ENCODE results near the gene STUB1. TPM values are rescaled to one million over a fixed set of nuclear protein-coding genes. Genes with fewer than 3 reads are reported as not detected.

The STUB1 gene
- polyA plus RNA-seq, 1 donor from 2014 or later: 137 TPM

GRCh38 chr16:676913-677312, 3.3 kb upstream of the STUB1 start:
- no peaks in the 10 kb centered on the region for H3K9me3 Mint-ChIP-seq

DNA sequence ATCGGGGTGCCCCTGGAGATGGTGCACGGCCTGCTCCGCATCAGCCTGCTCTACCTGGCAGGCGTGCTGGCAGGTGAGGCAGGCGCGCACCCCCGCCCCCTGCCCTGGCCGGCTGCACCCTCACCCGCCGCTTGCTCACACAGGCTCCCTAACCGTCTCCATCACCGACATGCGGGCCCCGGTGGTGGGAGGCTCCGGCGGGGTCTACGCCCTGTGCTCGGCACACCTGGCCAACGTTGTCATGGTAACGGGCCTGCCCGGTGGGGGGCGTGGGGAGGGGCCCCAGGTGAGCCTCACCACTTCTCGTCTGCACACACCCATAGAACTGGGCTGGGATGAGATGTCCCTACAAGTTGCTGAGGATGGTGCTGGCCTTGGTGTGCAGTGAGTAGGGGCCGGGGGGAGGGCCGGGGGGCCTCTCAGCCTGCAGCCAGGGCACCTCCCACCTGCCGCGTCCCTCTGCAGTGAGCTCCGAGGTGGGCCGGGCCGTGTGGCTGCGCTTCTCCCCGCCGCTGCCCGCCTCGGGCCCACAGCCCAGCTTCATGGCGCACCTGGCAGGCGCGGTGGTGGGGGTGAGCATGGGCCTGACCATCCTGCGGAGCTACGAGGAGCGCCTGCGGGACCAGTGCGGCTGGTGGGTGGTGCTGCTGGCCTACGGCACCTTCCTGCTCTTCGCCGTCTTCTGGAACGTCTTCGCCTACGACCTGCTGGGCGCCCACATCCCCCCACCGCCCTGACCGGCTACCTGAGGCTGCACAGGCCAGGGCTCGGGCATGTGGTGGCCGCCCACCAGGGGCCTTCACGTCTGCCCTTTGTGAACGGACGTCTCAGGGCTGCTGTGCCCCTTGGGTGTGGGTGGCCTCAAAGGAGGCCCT, 2.7 kb upstream of the STUB1 start:
- H3K27me3 Mint-ChIP-seq: peaks cover 5% of the 10 kb centered on the region
- peak overlapping the region in 2 of 3 donors; percentile 59 to 71 for H3K27ac Mint-ChIP-seq
- H3K36me3 Mint-ChIP-seq: no peaks in the 10 kb centered on the region
- H3K4me1 Mint-ChIP-seq: peaks cover 3 to 16% (median 13%) of the 10 kb centered on the region in 3 donors
- no peaks in the 10 kb centered on the region for H3K9me3 Mint-ChIP-seq
- peak overlapping the region; percentile 30 to 87 (median 77) for H3K4me3 Mint-ChIP-seq

More at GRCh38 chr16:676913-677312, 3.3 kb upstream of the STUB1 start:
- peak overlapping the region in 2 of 3 donors; percentile 59 to 71 for H3K27ac Mint-ChIP-seq
- no peaks in the 10 kb centered on the region for H3K36me3 Mint-ChIP-seq
- peak overlapping the region; percentile 30 to 78 (median 71) for H3K4me3 Mint-ChIP-seq
- peaks cover 5% of the 10 kb centered on the region for H3K27me3 Mint-ChIP-seq
- peaks cover 3 to 13% (median 13%) of the 10 kb centered on the region in 3 donors for H3K4me1 Mint-ChIP-seq

GRCh38 chr16:678209-678857, 1.9 kb upstream of the STUB1 start:
- peak overlapping the region in 2 of 4 donors; percentile 87 to 89 for H3K4me3 Mint-ChIP-seq
- peaks cover 5% of the 10 kb centered on the region for H3K27me3 Mint-ChIP-seq
- no peaks in the 10 kb centered on the region for H3K9me3 Mint-ChIP-seq
- H3K4me1 Mint-ChIP-seq: peaks cover 3 to 17% (median 13%) of the 10 kb centered on the region in 3 donors
- no peaks in the 10 kb centered on the region for H3K36me3 Mint-ChIP-seq
- peak overlapping the region in 1 of 3 donors; percentile 95 for H3K27ac Mint-ChIP-seq

GRCh38 chr16:678858-679813, 1.1 kb upstream of the STUB1 start:
- peaks cover 3 to 17% (median 13%) of the 10 kb centered on the region in 3 donors for H3K4me1 Mint-ChIP-seq
- no peaks in the 10 kb centered on the region for H3K9me3 Mint-ChIP-seq
- H3K4me3 Mint-ChIP-seq: peak overlapping the region; percentile 76 to 91 (median 88)
- H3K27me3 Mint-ChIP-seq: peaks cover 5% of the 10 kb centered on the region
- no peaks in the 10 kb centered on the region for H3K36me3 Mint-ChIP-seq
- H3K27ac Mint-ChIP-seq: peak overlapping the region in 2 of 3 donors; percentile 80 to 95

GRCh38 chr16:680625-680945, 375 bp downstream of the STUB1 start:
- Mint-ChIP-seq H3K4me1 (peaks cover 3 to 17% (median 13%) of the 10 kb centered on the region in 3 donors), H3K4me3 (peak overlapping the region; percentile 51 to 92 (median 84)), H3K27ac (peak overlapping the region in 2 of 3 donors; percentile 31 to 92), H3K36me3 (no peaks in the 10 kb centered on the region), H3K27me3 (peaks cover 2% of the 10 kb centered on the region), H3K9me3 (no peaks in the 10 kb centered on the region)

GRCh38 chr16:680967-681745, 946 bp downstream of the STUB1 start:
- peak overlapping the region; percentile 39 to 92 (median 84) for H3K4me3 Mint-ChIP-seq
- no peaks in the 10 kb centered on the region for H3K9me3 Mint-ChIP-seq
- H3K36me3 Mint-ChIP-seq: no peaks in the 10 kb centered on the region

DNA sequence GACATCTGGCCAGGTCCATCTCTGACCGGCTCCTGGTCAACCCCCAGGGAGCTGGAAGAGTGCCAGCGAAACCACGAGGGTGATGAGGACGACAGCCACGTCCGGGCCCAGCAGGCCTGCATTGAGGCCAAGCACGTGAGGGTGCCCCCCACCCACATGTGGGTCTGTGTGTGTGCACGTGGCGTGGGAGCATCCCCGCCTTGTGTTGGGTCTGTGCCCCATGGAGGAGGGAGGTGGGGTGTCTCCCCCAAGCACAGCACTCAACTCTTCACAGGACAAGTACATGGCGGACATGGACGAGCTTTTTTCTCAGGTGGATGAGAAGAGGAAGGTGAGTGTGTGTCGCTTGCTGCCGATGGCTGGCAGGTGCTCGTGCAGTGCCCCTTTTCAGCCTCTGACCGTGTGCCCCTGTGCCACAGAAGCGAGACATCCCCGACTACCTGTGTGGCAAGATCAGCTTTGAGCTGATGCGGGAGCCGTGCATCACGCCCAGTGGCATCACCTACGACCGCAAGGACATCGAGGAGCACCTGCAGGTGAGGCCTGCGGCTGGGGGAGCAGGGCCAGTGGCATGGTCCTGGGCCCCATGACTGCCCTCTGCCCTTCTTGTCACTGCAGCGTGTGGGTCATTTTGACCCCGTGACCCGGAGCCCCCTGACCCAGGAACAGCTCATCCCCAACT, 1.7 kb downstream of the STUB1 start:
- peak overlapping the region; percentile 5 to 92 (median 84) for H3K4me3 Mint-ChIP-seq
- peak overlapping the region in 2 of 3 donors; percentile 63 to 92 for H3K27ac Mint-ChIP-seq
- H3K36me3 Mint-ChIP-seq: no peaks in the 10 kb centered on the region
- peaks cover under 1% of the 10 kb centered on the region for H3K27me3 Mint-ChIP-seq
- H3K9me3 Mint-ChIP-seq: no peaks in the 10 kb centered on the region
- H3K4me1 Mint-ChIP-seq: peaks cover 3 to 14% (median 10%) of the 10 kb centered on the region in 3 donors

More at GRCh38 chr16:680967-681745, 946 bp downstream of the STUB1 start:
- peaks cover 3 to 17% (median 13%) of the 10 kb centered on the region in 3 donors for H3K4me1 Mint-ChIP-seq
- H3K27ac Mint-ChIP-seq: peak overlapping the region in 1 of 3 donors; percentile 92
- peaks cover 2% of the 10 kb centered on the region for H3K27me3 Mint-ChIP-seq

DNA sequence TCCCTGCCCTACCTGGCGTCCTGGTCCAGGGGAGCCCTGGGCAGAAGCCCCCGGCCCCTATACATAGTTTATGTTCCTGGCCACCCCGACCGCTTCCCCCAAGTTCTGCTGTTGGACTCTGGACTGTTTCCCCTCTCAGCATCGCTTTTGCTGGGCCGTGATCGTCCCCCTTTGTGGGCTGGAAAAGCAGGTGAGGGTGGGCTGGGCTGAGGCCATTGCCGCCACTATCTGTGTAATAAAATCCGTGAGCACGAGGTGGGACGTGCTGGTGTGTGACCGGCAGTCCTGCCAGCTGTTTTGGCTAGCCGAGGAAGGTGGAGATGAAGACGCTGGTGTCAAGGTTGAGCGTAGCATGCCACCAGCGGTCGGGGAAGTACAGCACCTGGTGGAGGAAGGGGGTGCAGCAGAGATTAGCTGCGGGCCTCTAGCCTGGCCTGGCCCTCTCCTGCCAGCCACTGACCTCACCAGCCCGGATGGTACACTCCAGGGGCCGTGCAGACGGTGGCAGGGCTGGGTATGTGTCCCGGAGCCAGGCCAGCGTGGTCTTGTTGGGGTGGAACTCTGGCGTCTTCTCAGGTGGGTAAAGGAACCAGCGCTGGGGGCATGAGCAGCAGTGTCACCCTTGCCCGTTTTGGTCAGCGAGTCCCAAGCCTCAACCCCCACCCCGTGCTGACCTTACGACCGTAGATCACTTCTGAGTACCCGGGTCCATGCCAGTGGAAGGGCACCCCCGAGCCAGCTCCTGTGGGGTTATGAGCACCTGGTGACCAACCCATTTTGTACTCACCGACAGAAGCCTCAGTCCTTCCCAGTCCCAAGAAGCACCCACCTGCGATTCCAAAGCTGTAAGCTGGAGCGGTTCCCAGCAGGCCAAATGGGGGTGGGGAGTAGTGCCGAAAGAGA, 2.5 kb downstream of the STUB1 start:
- Mint-ChIP-seq H3K27ac (peak overlapping the region; percentile 63 to 88 (median 81)), H3K4me3 (peak overlapping the region; percentile 81 to 90 (median 86))

GRCh38 chr16:683396-684070, 3.3 kb downstream of the STUB1 start:
- Mint-ChIP-seq H3K27me3 (no peaks in the 10 kb centered on the region), H3K4me1 (peaks cover 3 to 12% (median 10%) of the 10 kb centered on the region in 3 donors), H3K4me3 (peak overlapping the region; percentile 81 to 90 (median 88)), H3K9me3 (no peaks in the 10 kb centered on the region), H3K36me3 (no peaks in the 10 kb centered on the region), H3K27ac (peak overlapping the region; percentile 31 to 93 (median 39))

More for the DNA sequence above, 2.5 kb downstream of the STUB1 start:
- Mint-ChIP-seq H3K27me3 (no peaks in the 10 kb centered on the region), H3K9me3 (no peaks in the 10 kb centered on the region), H3K36me3 (no peaks in the 10 kb centered on the region), H3K4me1 (peaks cover 3 to 12% (median 10%) of the 10 kb centered on the region in 3 donors)

DNA sequence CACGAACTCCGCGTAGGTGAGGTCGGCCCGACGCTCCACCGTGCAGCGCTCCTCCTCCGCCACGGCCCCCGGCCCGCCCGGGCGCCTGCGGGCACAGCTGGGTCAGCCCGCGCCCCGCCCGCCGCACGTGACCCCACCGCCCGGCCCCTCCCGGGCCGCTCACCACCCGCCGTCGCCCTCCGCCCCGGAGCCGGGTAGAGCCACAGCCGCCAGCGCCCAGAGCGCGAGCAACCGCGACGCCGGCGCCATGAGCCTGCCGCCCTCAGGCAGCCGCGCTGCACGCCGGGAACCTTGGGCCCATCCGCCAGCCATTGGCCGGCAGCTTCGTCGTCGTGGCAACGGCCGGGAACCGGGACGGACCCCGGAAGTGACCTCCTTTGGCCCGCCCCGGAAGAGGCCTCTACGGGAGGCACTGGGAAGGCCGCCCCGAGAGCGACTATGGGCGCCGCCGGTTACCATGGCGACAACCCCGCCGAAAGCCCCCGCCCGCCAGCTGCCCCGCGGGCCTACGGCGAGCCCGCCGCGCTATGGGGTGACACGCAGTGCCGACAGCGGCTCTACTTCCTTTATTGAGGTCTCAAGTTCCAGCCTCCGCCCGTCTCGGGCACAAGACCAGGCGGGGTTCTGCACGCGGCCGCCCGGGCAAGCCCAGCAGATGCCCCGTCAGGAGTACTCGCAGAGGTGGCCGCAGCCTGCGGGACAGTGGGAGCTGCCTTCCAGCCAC, 4.0 kb downstream of the STUB1 start, which contains the start of gene JMJD8:
Gene JMJD8, minus strand, starts transcription at position 264 of the 724 bp plus-strand sequence. Its CDS starts 15 bp downstream, at position 249.
- peak within 1 kb of the TSS; percentile 81 to 90 (median 90) for H3K4me3 Mint-ChIP-seq
- H3K27me3 Mint-ChIP-seq: no peaks in the 10 kb centered on the region
- peaks cover 3 to 14% (median 6%) of the 10 kb centered on the region in 3 donors for H3K4me1 Mint-ChIP-seq
- H3K36me3 Mint-ChIP-seq: no peaks in the 10 kb centered on the region
- no peaks in the 10 kb centered on the region for H3K9me3 Mint-ChIP-seq
- peak within 1 kb of the TSS; percentile 57 to 93 (median 90) for H3K27ac Mint-ChIP-seq

DNA sequence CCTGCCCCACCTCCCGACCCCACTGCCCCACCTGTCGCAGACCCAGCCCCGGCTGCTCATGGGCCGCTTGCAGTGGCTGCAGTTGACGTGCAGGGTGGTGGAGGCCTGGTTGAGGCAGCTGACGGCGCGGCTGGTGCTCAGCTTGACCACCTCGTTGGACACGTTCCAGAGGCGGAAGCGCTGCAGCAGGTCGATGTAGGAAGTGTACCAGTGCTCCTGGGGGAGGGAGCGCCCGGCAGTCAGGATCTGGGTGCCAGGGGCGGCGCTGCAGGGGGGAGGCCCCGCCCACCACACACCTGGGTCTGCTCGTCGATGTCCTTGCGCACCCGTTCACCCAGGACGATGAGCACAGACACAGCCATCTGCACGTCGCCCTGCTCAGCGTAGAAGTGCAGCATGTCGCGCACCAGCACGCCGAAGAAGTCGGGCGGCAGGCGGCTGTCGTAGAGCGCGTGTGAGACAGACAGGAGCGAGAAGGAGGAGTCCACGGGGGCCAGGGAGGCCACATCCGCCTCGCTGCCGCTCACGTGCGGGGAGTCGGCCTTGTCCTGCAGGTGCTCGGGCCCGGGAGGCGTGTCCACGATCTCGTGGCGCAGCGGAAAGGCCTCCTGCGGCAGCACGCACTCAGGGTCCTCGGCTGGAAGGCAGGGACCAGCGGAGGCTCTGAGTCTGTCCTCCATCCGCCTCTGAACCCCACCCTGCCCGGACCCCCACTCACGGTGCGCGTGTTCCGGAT, 4.9 kb downstream of the STUB1 start:
- Mint-ChIP-seq H3K27ac (peak overlapping the region in 2 of 3 donors; percentile 39 to 93), H3K4me3 (peak overlapping the region in 1 of 4 donors; percentile 59), H3K27me3 (no peaks in the 10 kb centered on the region)

More for the DNA sequence above, 4.9 kb downstream of the STUB1 start:
- Mint-ChIP-seq H3K9me3 (no peaks in the 10 kb centered on the region), H3K36me3 (no peaks in the 10 kb centered on the region), H3K4me1 (peaks cover 3 to 16% (median 6%) of the 10 kb centered on the region in 3 donors)

Data from IgD-negative memory B cell (primary cell).